SH-SY5Y (cell line): ENCODE results near the gene SERINC5.

ENCODE experiments used
- GATA2 ChIP-seq: IDR thresholded peaks from 2 replicates; pipeline ENCODE4 v1.6.1; 2011; ENCODE audit warnings: mild to moderate bottlenecking, low read depth, low read length
- GATA3 ChIP-seq: IDR thresholded peaks from 2 replicates; pipeline ENCODE4 v1.6.1; 2011; ENCODE audit warnings: low read depth, mild to moderate bottlenecking, low read length, moderate library complexity

- TF ChIP-seq GATA3 (no peak), GATA2 (no peak)
Observed at GRCh38 chr5:80172067-80172695, 83.7 kb downstream of the SERINC5 start.
